Left renal cortex interstitium (tissue), 4 donors: Measurements from ENCODE around the gene LDLRAD3. TPM values are rescaled to one million over a fixed set of nuclear protein-coding genes. Genes with fewer than 3 reads are reported as not detected.

ENCODE experiments used
- DNase-seq, 4 donors: peaks; one replicate each; pipeline ENCODE4 v3.0.0-alpha.2; 2013; ENCODE audit warnings: low read depth in 4 of 4, low spot score in 2 of 4, missing footprints in 1 of 4
- polyA plus RNA-seq, 4 donors: library from polyadenylated mRNA; unstranded; fragments of 120-200 nt; gene quantifications; one replicate each; pipeline ENCODE4 v1.2.1, GENCODE V29; 2013; ENCODE audit not compliant: insufficient read length in 4 of 4

The LDLRAD3 gene
- polyA plus RNA-seq, 4 donors = 21.9 to 25.6 (median 24.4) TPM

GRCh38 chr11:36251823-36252222, 308.0 kb downstream of the LDLRAD3 start:
- DNase-seq = no peak

GRCh38 chr11:36253238-36253637, 309.4 kb downstream of the LDLRAD3 start:
- no peak for DNase-seq

- no peak for DNase-seq
Observed at GRCh38 chr11:36254713-36255112, 310.9 kb downstream of the LDLRAD3 start.

- no peak for DNase-seq
Observed at GRCh38 chr11:36257351-36257750, 313.5 kb downstream of the LDLRAD3 start.

GRCh38 chr11:36258730-36259360, 315.0 kb downstream of the LDLRAD3 start:
- DNase-seq = peak in 3 of 4 donors; percentile 30 to 53 (median 48)

GRCh38 chr11:36261094-36261493, 317.2 kb downstream of the LDLRAD3 start:
- no peak for DNase-seq

- DNase-seq = no peak
Observed at GRCh38 chr11:36264011-36264972, 320.4 kb downstream of the LDLRAD3 start.

- no peak for DNase-seq
Observed at GRCh38 chr11:36264973-36265344, 321.1 kb downstream of the LDLRAD3 start.

- DNase-seq = peak in 1 of 4 donors; percentile 68
Observed at GRCh38 chr11:36265793-36266628, 322.1 kb downstream of the LDLRAD3 start.

GRCh38 chr11:36266767-36267166, 322.9 kb downstream of the LDLRAD3 start:
- no peak for DNase-seq

- DNase-seq = no peak
Observed at GRCh38 chr11:36268337-36268985, 324.6 kb downstream of the LDLRAD3 start.

GRCh38 chr11:36270701-36271100, 326.8 kb downstream of the LDLRAD3 start:
- DNase-seq = no peak

- no peak for DNase-seq
Observed at GRCh38 chr11:36271794-36272407, 328.0 kb downstream of the LDLRAD3 start.

GRCh38 chr11:36273110-36273509, 329.2 kb downstream of the LDLRAD3 start:
- DNase-seq = no peak

GRCh38 chr11:36274414-36274813, 330.6 kb downstream of the LDLRAD3 start:
- DNase-seq = no peak

GRCh38 chr11:36278531-36279282, 334.8 kb downstream of the LDLRAD3 start:
- DNase-seq = peak in 1 of 4 donors; percentile 39

GRCh38 chr11:36280531-36280930, 336.7 kb downstream of the LDLRAD3 start:
- DNase-seq = no peak
